Measurements from ENCODE around the gene NFASC. TPM values are rescaled to one million over a fixed set of nuclear protein-coding genes. Genes with fewer than 3 reads are reported as not detected.

The NFASC gene
- total RNA-seq, 1 experiment from 2014 or later, result 20.1 TPM

DNA sequence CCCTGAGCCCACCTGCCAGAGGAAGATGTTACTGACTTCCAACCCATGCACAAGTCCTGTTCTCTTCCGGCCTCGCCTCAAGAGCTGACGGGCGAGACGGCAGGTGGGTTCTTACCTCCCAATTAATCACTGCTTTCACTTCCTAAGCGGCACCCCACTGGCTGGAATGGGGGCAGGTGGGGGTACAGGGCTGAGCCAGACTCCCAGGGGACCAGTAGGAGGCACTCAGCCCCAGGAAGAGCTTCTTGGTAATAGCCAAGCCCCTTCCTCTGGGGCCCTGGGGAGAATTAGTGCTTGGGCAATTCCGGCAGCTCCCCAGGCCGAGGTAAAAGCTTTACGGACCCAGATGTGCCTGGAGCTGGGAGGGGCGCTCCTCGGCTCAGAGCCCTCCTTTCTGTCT is 182.0 kb downstream of the NFASC start:
- ChIA-PET CTCF (interaction anchor here (0.8 to 4.2 kb wide), 11 partner anchors 9 to 176 kb away, joined by 3 to 51 read pairs (median 6); partner anchors contain the start of gene CNTN2), POLR2A (no interaction called here)
- TF ChIP-seq TEAD4 (CRISPR knock-in tag; IDR thresholded peaks at IDR 0.05) (no peak), RORB (CRISPR knock-in tag; IDR thresholded peaks at IDR 0.05) (no peak)
- no peaks in the 10 kb centered on the region for H3K9me3 Mint-ChIP-seq
- H3K27me3 Mint-ChIP-seq (ENCODE audit: low read depth), result no peaks in the 10 kb centered on the region
- no peaks in the 10 kb centered on the region for H3K4me1 Mint-ChIP-seq
- H3K27ac Mint-ChIP-seq, result no peak overlapping the region
- H3K36me3 Mint-ChIP-seq, result no peaks in the 10 kb centered on the region
- H3K4me3 Mint-ChIP-seq, result no peak overlapping the region
- no peak for DNase-seq (ENCODE audit: low spot score)
- peak; percentile 44 for ATAC-seq

DNA sequence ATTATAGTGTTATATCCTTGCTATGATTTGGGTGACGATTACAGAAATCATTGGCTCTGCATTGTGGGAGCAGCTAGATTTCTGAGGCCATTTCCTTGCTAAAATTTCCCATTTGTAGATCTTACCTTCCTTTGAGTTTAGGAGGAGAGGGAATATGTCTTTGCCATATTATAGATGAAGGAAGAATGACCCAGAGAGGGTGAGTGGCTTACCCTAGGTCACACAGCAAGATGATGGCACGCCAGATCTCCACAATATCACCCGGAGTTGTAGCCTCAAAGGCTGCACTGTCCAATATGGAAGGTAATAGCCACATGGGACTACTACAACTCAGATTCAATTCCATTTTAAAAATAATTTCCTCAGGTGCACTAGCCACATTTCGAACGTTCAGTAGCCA is 182.6 kb downstream of the NFASC start:
- H3K27ac Mint-ChIP-seq, result no peak overlapping the region
- no peaks in the 10 kb centered on the region for H3K9me3 Mint-ChIP-seq
- H3K36me3 Mint-ChIP-seq, result no peaks in the 10 kb centered on the region
- no peak for DNase-seq (ENCODE audit: low spot score)
- H3K4me3 Mint-ChIP-seq, result no peak overlapping the region
- H3K4me1 Mint-ChIP-seq, result no peaks in the 10 kb centered on the region
- no peak for ATAC-seq
- ChIA-PET POLR2A (no interaction called here), CTCF (interaction anchor here (1.1 to 4.2 kb wide), 9 partner anchors 8 to 176 kb away, joined by 3 to 51 read pairs (median 7); partner anchors contain the start of gene CNTN2)
- no peak for TF ChIP-seq TEAD4 (CRISPR knock-in tag; IDR thresholded peaks at IDR 0.05)
- TF ChIP-seq SMAD3 (CRISPR knock-in tag; IDR thresholded peaks at IDR 0.05; ENCODE audit: borderline replicate concordance), result no peak
- no peak for TF ChIP-seq AR (CRISPR knock-in tag; IDR thresholded peaks at IDR 0.05)
- TF ChIP-seq JUN (CRISPR knock-in tag; IDR thresholded peaks at IDR 0.05), result no peak
- TF ChIP-seq ZNF138 (CRISPR knock-in tag; conservative IDR thresholded peaks at IDR 0.05), result no peak
- no peak for TF ChIP-seq MLX (CRISPR knock-in tag; IDR thresholded peaks at IDR 0.05)
- TF ChIP-seq, protein P1, sequence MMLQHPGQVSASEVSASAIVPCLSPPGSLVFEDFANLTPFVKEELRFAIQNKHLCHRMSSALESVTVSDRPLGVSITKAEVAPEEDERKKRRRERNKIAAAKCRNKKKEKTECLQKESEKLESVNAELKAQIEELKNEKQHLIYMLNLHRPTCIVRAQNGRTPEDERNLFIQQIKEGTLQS (CRISPR knock-in tag; conservative IDR thresholded peaks at IDR 0.05), result no peak
- TF ChIP-seq ZNF423 (CRISPR knock-in tag; IDR thresholded peaks at IDR 0.05), result no peak
- no peak for TF ChIP-seq NFE2L1 (CRISPR knock-in tag; IDR thresholded peaks at IDR 0.05)
- no peak for TF ChIP-seq MYBL2 (CRISPR knock-in tag; IDR thresholded peaks at IDR 0.05)
- TF ChIP-seq, protein P2, sequence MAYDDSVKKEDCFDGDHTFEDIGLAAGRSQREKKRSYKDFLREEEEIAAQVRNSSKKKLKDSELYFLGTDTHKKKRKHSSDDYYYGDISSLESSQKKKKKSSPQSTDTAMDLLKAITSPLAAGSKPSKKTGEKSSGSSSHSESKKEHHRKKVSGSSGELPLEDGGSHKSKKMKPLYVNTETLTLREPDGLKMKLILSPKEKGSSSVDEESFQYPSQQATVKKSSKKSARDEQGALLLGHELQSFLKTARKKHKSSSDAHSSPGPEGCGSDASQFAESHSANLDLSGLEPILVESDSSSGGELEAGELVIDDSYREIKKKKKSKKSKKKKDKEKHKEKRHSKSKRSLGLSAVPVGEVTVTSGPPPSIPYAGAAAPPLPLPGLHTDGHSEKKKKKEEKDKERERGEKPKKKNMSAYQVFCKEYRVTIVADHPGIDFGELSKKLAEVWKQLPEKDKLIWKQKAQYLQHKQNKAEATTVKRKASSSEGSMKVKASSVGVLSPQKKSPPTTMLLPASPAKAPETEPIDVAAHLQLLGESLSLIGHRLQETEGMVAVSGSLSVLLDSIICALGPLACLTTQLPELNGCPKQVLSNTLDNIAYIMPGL (CRISPR knock-in tag; IDR thresholded peaks at IDR 0.05), result no peak
- TF ChIP-seq, protein P3, sequence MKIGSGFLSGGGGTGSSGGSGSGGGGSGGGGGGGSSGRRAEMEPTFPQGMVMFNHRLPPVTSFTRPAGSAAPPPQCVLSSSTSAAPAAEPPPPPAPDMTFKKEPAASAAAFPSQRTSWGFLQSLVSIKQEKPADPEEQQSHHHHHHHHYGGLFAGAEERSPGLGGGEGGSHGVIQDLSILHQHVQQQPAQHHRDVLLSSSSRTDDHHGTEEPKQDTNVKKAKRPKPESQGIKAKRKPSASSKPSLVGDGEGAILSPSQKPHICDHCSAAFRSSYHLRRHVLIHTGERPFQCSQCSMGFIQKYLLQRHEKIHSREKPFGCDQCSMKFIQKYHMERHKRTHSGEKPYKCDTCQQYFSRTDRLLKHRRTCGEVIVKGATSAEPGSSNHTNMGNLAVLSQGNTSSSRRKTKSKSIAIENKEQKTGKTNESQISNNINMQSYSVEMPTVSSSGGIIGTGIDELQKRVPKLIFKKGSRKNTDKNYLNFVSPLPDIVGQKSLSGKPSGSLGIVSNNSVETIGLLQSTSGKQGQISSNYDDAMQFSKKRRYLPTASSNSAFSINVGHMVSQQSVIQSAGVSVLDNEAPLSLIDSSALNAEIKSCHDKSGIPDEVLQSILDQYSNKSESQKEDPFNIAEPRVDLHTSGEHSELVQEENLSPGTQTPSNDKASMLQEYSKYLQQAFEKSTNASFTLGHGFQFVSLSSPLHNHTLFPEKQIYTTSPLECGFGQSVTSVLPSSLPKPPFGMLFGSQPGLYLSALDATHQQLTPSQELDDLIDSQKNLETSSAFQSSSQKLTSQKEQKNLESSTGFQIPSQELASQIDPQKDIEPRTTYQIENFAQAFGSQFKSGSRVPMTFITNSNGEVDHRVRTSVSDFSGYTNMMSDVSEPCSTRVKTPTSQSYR (CRISPR knock-in tag; IDR thresholded peaks at IDR 0.05), result no peak
- TF ChIP-seq, protein P4, sequence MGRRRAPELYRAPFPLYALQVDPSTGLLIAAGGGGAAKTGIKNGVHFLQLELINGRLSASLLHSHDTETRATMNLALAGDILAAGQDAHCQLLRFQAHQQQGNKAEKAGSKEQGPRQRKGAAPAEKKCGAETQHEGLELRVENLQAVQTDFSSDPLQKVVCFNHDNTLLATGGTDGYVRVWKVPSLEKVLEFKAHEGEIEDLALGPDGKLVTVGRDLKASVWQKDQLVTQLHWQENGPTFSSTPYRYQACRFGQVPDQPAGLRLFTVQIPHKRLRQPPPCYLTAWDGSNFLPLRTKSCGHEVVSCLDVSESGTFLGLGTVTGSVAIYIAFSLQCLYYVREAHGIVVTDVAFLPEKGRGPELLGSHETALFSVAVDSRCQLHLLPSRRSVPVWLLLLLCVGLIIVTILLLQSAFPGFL (CRISPR knock-in tag; IDR thresholded peaks at IDR 0.05; ENCODE audit: borderline replicate concordance), result no peak
- TF ChIP-seq HMGA2 (CRISPR knock-in tag; IDR thresholded peaks at IDR 0.05), result no peak
- TF ChIP-seq RORB (CRISPR knock-in tag; IDR thresholded peaks at IDR 0.05), result no peak
- TF ChIP-seq OVOL2 (CRISPR knock-in tag; IDR thresholded peaks at IDR 0.05; ENCODE audit: borderline replicate concordance), result no peak
- H3K27me3 Mint-ChIP-seq (ENCODE audit: low read depth), result no peaks in the 10 kb centered on the region

Measured in WTC11 (cell line).